Measurements from ENCODE around the gene LHB. TPM values are rescaled to one million over a fixed set of nuclear protein-coding genes. Genes with fewer than 3 reads are reported as not detected.

The LHB gene
- total RNA-seq, 1 experiment from 2014 or later, result 0.68 TPM

- peak; percentile 51 to 72 for DNase-seq
- H3K27ac Mint-ChIP-seq (ENCODE audit: unreplicated experiment), result peak overlapping the region; percentile 65
- no peak overlapping the region for H3K4me3 ChIP-seq (ENCODE audit: low read depth, low read length)
- H3K4me1 Mint-ChIP-seq (ENCODE audit: low read depth, unreplicated experiment), result peaks cover 25% of the 10 kb centered on the region
- intact Hi-C loops (cut with micrococcal nuclease; ENCODE audit: unreplicated experiment), result loop anchor here (5.0 to 10.0 kb wide), 2 partner anchors 83 to 235 kb away; partner anchors contain the start of gene KCNA7
- BruUV-seq (replicated peaks), result no TSS peak
- peak overlapping the region; percentile 5 for H3K4me3 Mint-ChIP-seq (ENCODE audit: unreplicated experiment)
- TF ChIP-seq CTCF (IDR thresholded peaks at IDR 0.05; ENCODE audit: insufficient read depth in 1 of 2, low read depth in 1 of 2, low read length in 1 of 2, severe bottlenecking in 1 of 2, unreplicated experiment in 1 of 2), result no peak
- H3K9me3 Mint-ChIP-seq (ENCODE audit: unreplicated experiment), result no peaks in the 10 kb centered on the region
- H3K27me3 ChIP-seq (replicated peaks; ENCODE audit: control insufficient read depth, insufficient read depth, low read length), result no peaks in the 10 kb centered on the region
- POLR2A ChIA-PET, result interaction anchor here (0.6 to 1.4 kb wide), 2 partner anchors 26 to 180 kb away, joined by 3 read pairs; no protein-coding TSS in a partner anchor
- H3K4me1 ChIP-seq, result peaks cover 13% of the 10 kb centered on the region; the same call in 1 of the 2 replicates
- CTCF ChIA-PET, result no interaction called here
- no peaks in the 10 kb centered on the region for H3K9me3 ChIP-seq
- no peaks in the 10 kb centered on the region for H3K27me3 Mint-ChIP-seq (ENCODE audit: insufficient read depth, unreplicated experiment)
- H3K36me3 Mint-ChIP-seq (ENCODE audit: insufficient read depth, unreplicated experiment), result peaks cover 78% of the 10 kb centered on the region
- peaks cover 5% of the 10 kb centered on the region; the same call in 1 of the 2 replicates for H3K36me3 ChIP-seq (ENCODE audit: control insufficient read depth, insufficient read depth, low read length)
Observed at GRCh38 chr19:48989701-48990291, 27.1 kb downstream of the LHB start.

- Mint-ChIP-seq H3K36me3 (ENCODE audit: insufficient read depth, unreplicated experiment) (peaks cover 77% of the 10 kb centered on the region), H3K27me3 (ENCODE audit: insufficient read depth, unreplicated experiment) (no peaks in the 10 kb centered on the region), H3K27ac (ENCODE audit: unreplicated experiment) (peak overlapping the region; percentile 65), H3K4me1 (ENCODE audit: low read depth, unreplicated experiment) (peaks cover 23% of the 10 kb centered on the region), H3K9me3 (ENCODE audit: unreplicated experiment) (no peaks in the 10 kb centered on the region), H3K4me3 (ENCODE audit: unreplicated experiment) (no peak overlapping the region)
- CTCF ChIA-PET, result no interaction called here
- Histone ChIP-seq H3K27me3 (replicated peaks; ENCODE audit: control insufficient read depth, insufficient read depth, low read length) (no peaks in the 10 kb centered on the region), H3K9me3 (no peaks in the 10 kb centered on the region), H3K4me1 (peaks cover 13% of the 10 kb centered on the region; the same call in 1 of the 2 replicates), H3K4me3 (ENCODE audit: low read depth, low read length) (no peak overlapping the region), H3K36me3 (ENCODE audit: control insufficient read depth, insufficient read depth, low read length) (peaks cover 5% of the 10 kb centered on the region; the same call in 1 of the 2 replicates)
- TF ChIP-seq CTCF (IDR thresholded peaks at IDR 0.05; ENCODE audit: insufficient read depth in 1 of 2, low read depth in 1 of 2, low read length in 1 of 2, severe bottlenecking in 1 of 2, unreplicated experiment in 1 of 2), result no peak
- DNase-seq, result no peak
- intact Hi-C loops (cut with micrococcal nuclease; ENCODE audit: unreplicated experiment), result no loop called here
- BruUV-seq (replicated peaks), result no TSS peak
- POLR2A ChIA-PET, result interaction anchor here (1.4 kb wide), 1 partner anchor 25 kb away, joined by 3 read pairs; no protein-coding TSS in a partner anchor
Observed at GRCh38 chr19:48988860-48989259, 28.0 kb downstream of the LHB start.

GRCh38 chr19:48988286-48988685, 28.6 kb downstream of the LHB start:
- BruUV-seq (replicated peaks), result no TSS peak
- H3K4me1 Mint-ChIP-seq (ENCODE audit: low read depth, unreplicated experiment), result peaks cover 23% of the 10 kb centered on the region
- DNase-seq, result no peak
- H3K4me3 Mint-ChIP-seq (ENCODE audit: unreplicated experiment), result no peak overlapping the region
- peaks cover 5% of the 10 kb centered on the region; the same call in 1 of the 2 replicates for H3K36me3 ChIP-seq (ENCODE audit: control insufficient read depth, insufficient read depth, low read length)
- H3K9me3 Mint-ChIP-seq (ENCODE audit: unreplicated experiment), result no peaks in the 10 kb centered on the region
- H3K27ac Mint-ChIP-seq (ENCODE audit: unreplicated experiment), result peak overlapping the region; percentile 14
- ChIA-PET POLR2A (no interaction called here), CTCF (no interaction called here)
- peaks cover 13% of the 10 kb centered on the region; the same call in 1 of the 2 replicates for H3K4me1 ChIP-seq
- TF ChIP-seq CTCF (IDR thresholded peaks at IDR 0.05; ENCODE audit: insufficient read depth in 1 of 2, low read depth in 1 of 2, low read length in 1 of 2, severe bottlenecking in 1 of 2, unreplicated experiment in 1 of 2), result no peak
- peaks cover 77% of the 10 kb centered on the region for H3K36me3 Mint-ChIP-seq (ENCODE audit: insufficient read depth, unreplicated experiment)
- no peaks in the 10 kb centered on the region for H3K27me3 ChIP-seq (replicated peaks; ENCODE audit: control insufficient read depth, insufficient read depth, low read length)
- H3K4me3 ChIP-seq (ENCODE audit: low read depth, low read length), result no peak overlapping the region
- intact Hi-C loops (cut with micrococcal nuclease; ENCODE audit: unreplicated experiment), result no loop called here
- no peaks in the 10 kb centered on the region for H3K9me3 ChIP-seq
- no peaks in the 10 kb centered on the region for H3K27me3 Mint-ChIP-seq (ENCODE audit: insufficient read depth, unreplicated experiment)

Measured in Caco-2 (cell line).